Frontal cortex (tissue), 4 donors: ENCODE data around the gene ACO2. TPM values are rescaled to one million over a fixed set of nuclear protein-coding genes. Genes with fewer than 3 reads are reported as not detected.
"Not testable (repeated sequence)": the region's sequence is repeated elsewhere in the genome, so short reads cannot be mapped to it uniquely, and the experiment has no call there.

ENCODE experiments used
- DNase-seq, 2 donors: peaks; one replicate each; pipeline ENCODE4 v3.0.0; 2012; ENCODE audit warnings: low spot score in 2 of 2
- FAIRE-seq: peaks from 2 replicates; lab custom pipeline; 2012; peaks lifted over from hg19 to GRCh38; lab: Jason Lieb, UNC
- total RNA-seq: library from RNA; depleted of rRNA; stranded (reverse); fragments of >200 nt; gene quantifications from one replicate; pipeline ENCODE4 v1.2.3, GENCODE V29; 2014
- donor health status: control.
- donor health status: control.
- donor health status: control.

Gene ACO2
- total RNA-seq, 1 donor from 2014 or later: 72.2 TPM

- DNase-seq: no peak
- FAIRE-seq: no peak
These were observed 91.2 kb downstream of the ACO2 start for GRCh38 chr22:41560095-41560471.

- DNase-seq (no peak), FAIRE-seq (no peak)
These were observed 92.4 kb downstream of the ACO2 start for GRCh38 chr22:41561335-41561734.

- DNase-seq (no peak), FAIRE-seq (no peak)
These were observed 92.9 kb downstream of the ACO2 start for GRCh38 chr22:41561788-41562187.

GRCh38 chr22:41562461-41562860 lies 93.5 kb downstream of the ACO2 start:
- DNase-seq: no peak
- no peak for FAIRE-seq

- FAIRE-seq (no peak), DNase-seq (no peak)
These were observed 94.3 kb downstream of the ACO2 start for GRCh38 chr22:41563051-41563711.

- DNase-seq: no peak
- FAIRE-seq: no peak
These were observed 95.6 kb downstream of the ACO2 start for GRCh38 chr22:41564563-41564962.

GRCh38 chr22:41565403-41566054 lies 96.6 kb downstream of the ACO2 start:
- DNase-seq: no peak
- no peak for FAIRE-seq

- DNase-seq (no peak), FAIRE-seq (no peak)
These were observed 98.5 kb downstream of the ACO2 start for GRCh38 chr22:41567512-41567768.

- DNase-seq: no peak
- no peak for FAIRE-seq
These were observed 99.9 kb downstream of the ACO2 start for GRCh38 chr22:41568811-41569210.

- DNase-seq: no peak
- no peak for FAIRE-seq
These were observed 101.3 kb downstream of the ACO2 start for GRCh38 chr22:41570221-41570620.

GRCh38 chr22:41571786-41572185 lies 102.9 kb downstream of the ACO2 start:
- no peak for FAIRE-seq
- DNase-seq: no peak

- not testable (repeated sequence) for DNase-seq, FAIRE-seq
These were observed 103.4 kb downstream of the ACO2 start for GRCh38 chr22:41572305-41572704.

- DNase-seq (no peak), FAIRE-seq (no peak)
These were observed 104.8 kb downstream of the ACO2 start for GRCh38 chr22:41573677-41574076.

GRCh38 chr22:41574847-41575381 lies 106.0 kb downstream of the ACO2 start:
- FAIRE-seq (no peak), DNase-seq (no peak)

- no peak for DNase-seq
- no peak for FAIRE-seq
These were observed 106.6 kb downstream of the ACO2 start for GRCh38 chr22:41575533-41575932.

- FAIRE-seq (no peak), DNase-seq (peak in 1 of 2 donors; percentile 64)
These were observed 108.0 kb downstream of the ACO2 start for GRCh38 chr22:41576877-41577276.

- DNase-seq: no peak
- FAIRE-seq: no peak
These were observed 109.2 kb downstream of the ACO2 start for GRCh38 chr22:41578114-41578513.

Other genes with a start within 250 kb of the ACO2 start
- gene CHADL, start 228.2 kb upstream of the ACO2 start, total RNA-seq: 1.6 TPM
- 33.0 TPM for gene RANGAP1, start 182.9 kb upstream of the ACO2 start, total RNA-seq
- gene ZC3H7B, start 167.6 kb upstream of the ACO2 start, total RNA-seq: 48.5 TPM
- 7.3 TPM for gene TEF, start 87.2 kb upstream of the ACO2 start, total RNA-seq
- gene TOB2, start 22.3 kb upstream of the ACO2 start, total RNA-seq: 10.2 TPM
- gene PHF5A, start 425 bp upstream of the ACO2 start, total RNA-seq: 53.0 TPM
- gene POLR3H, start 75.4 kb downstream of the ACO2 start, total RNA-seq: 24.1 TPM
- 8.6 TPM for gene CSDC2, start 91.9 kb downstream of the ACO2 start, total RNA-seq
- gene PMM1, start 120.7 kb downstream of the ACO2 start, total RNA-seq: 16.3 TPM
- 17.9 TPM for gene DESI1, start 151.9 kb downstream of the ACO2 start, total RNA-seq
- 259 TPM for gene XRCC6, start 152.2 kb downstream of the ACO2 start, total RNA-seq
- 74.6 TPM for gene SNU13, start 219.8 kb downstream of the ACO2 start, total RNA-seq
- 0.41 TPM for gene MEI1, start 230.4 kb downstream of the ACO2 start, total RNA-seq